DND-41 (cell line): Measurements from ENCODE around the gene TPRN.

Source experiments
- CTCF ChIP-seq: IDR thresholded peaks from 2 replicates; pipeline ENCODE4 v1.5.1; 2012; ENCODE audit warnings: borderline replicate concordance, low read length, moderate library complexity, mild to moderate bottlenecking; ENCODE audit not compliant: poor library complexity, severe bottlenecking; ENCODE audit errors: extremely low read depth
- EZH2 ChIP-seq: IDR thresholded peaks from 3 replicates; pipeline ENCODE4 v1.6.1; 2012; ENCODE audit warnings: borderline replicate concordance, low read depth, mild to moderate bottlenecking, moderate library complexity, low read length, inconsistent platforms; ENCODE audit not compliant: severe bottlenecking

- TF ChIP-seq CTCF, result no peak
- TF ChIP-seq EZH2, result no peak
These were observed 15.5 kb downstream of the TPRN start for GRCh38 chr9:137184881-137185660.
